K562 (cell line): ENCODE results near the gene NCOA4. TPM values are rescaled to one million over a fixed set of nuclear protein-coding genes. Genes with fewer than 3 reads are reported as not detected.

ENCODE experiments used
- BCLAF1 ChIP-seq, 2 experiments: fragments of 450-650 bp in 1 of 2; IDR thresholded peaks; 2 replicates each; pipeline ENCODE4 v1.6.1; 2011 to 2017; ENCODE audit warnings: low read depth in 2 of 2, antibody characterized with exemption in 1 of 2, borderline replicate concordance in 1 of 2, low read length in 1 of 2, mild to moderate bottlenecking in 1 of 2, mixed read lengths in 1 of 2; ENCODE audit not compliant: control insufficient read depth in 1 of 2
- CBX2 ChIP-seq: fragments of 200-600 bp; sonication (generic); IDR thresholded peaks from one replicate; pipeline ENCODE4 v1.6.1; 2012; ENCODE audit warnings: mild to moderate bottlenecking, low read length, inconsistent platforms; ENCODE audit not compliant: insufficient read depth, poor library complexity, severe bottlenecking
- CCAR2 ChIP-seq: fragments of 200-400 bp; formaldehyde crosslinking; IDR thresholded peaks from 2 replicates; pipeline ENCODE4 v1.6.1; 2017; ENCODE audit warnings: mild to moderate bottlenecking, low read depth, low read length
- CLOCK ChIP-seq: fragments of 250-450 bp; sonication (Bioruptor Pico); IDR thresholded peaks from 2 replicates; pipeline ENCODE4 v1.4.0; 2020; ENCODE audit warnings: mild to moderate bottlenecking, moderate library complexity, borderline replicate concordance
- CTBP1 ChIP-seq: fragments of 450-650 bp; IDR thresholded peaks from 2 replicates; pipeline ENCODE4 v1.6.1; 2016; ENCODE audit warnings: borderline replicate concordance
- DDX20 ChIP-seq: fragments of 450-650 bp; IDR thresholded peaks from 2 replicates; pipeline ENCODE4 v1.6.1; 2016; ENCODE audit warnings: missing genetic modification characterization, low read depth, mild to moderate bottlenecking, missing compliant biosample characterization, moderate library complexity
- MLLT1 ChIP-seq, 2 experiments: fragments of 450-650 bp; IDR thresholded peaks; 2 replicates each; pipeline ENCODE4 v1.6.1; 2016
- NEUROD1 ChIP-seq: fragments of 150-350 bp; IDR thresholded peaks from 2 replicates; pipeline ENCODE4 v1.6.1; 2014; ENCODE audit warnings: borderline replicate concordance, low read length, low read depth; ENCODE audit not compliant: partially characterized antibody
- NFIX ChIP-seq: fragments of 250-450 bp; sonication (Bioruptor Pico); IDR thresholded peaks from 2 replicates; pipeline ENCODE4 v1.4.0; 2020; ENCODE audit warnings: low read depth, mild to moderate bottlenecking, moderate library complexity
- PRPF4 ChIP-seq: fragments of 200-400 bp; formaldehyde crosslinking; IDR thresholded peaks from one replicate; pipeline ENCODE4 v1.6.1; 2017; ENCODE audit warnings: low read length, low read depth, mild to moderate bottlenecking; ENCODE audit not compliant: insufficient read depth, poor library complexity, severe bottlenecking
- SRSF7 ChIP-seq: fragments of 200-400 bp; formaldehyde crosslinking; optimal IDR thresholded peaks from 2 replicates; pipeline ENCODE3; 2017; ENCODE audit warnings: mild to moderate bottlenecking, low read depth, low read length
- TBP ChIP-seq: optimal IDR thresholded peaks from 2 replicates; pipeline ENCODE3; 2011; ENCODE audit warnings: low read depth, low read length, improper control_type of control experiment
- THRB ChIP-seq: fragments of 450-650 bp; formaldehyde crosslinking; conservative IDR thresholded peaks from 2 replicates; pipeline ENCODE4 v1.4.0; 2022; ENCODE audit warnings: mild to moderate bottlenecking, missing genetic modification characterization
- XRCC5 ChIP-seq: fragments of 200-400 bp; formaldehyde crosslinking; IDR thresholded peaks from 2 replicates; pipeline ENCODE4 v1.6.1; 2017; ENCODE audit warnings: low read depth, mild to moderate bottlenecking, low read length
- ZNF512 ChIP-seq: IDR thresholded peaks from 2 replicates; pipeline ENCODE4 v1.6.1; 2016; ENCODE audit warnings: missing genetic modification characterization, missing compliant biosample characterization
- polyA plus RNA-seq, 8 experiments: library from polyadenylated mRNA; depleted of rRNA in 4 of 8; stranded (reverse) in 5 of 8; unstranded in 3 of 8; fragments of >200 nt; fragmentation: Nextera tagmentation in 2 of 8; fragmentation: Illumina TruSeq in 1 of 8; extraction: Ambion mirVana in 2 of 8; extraction: Trizol in 1 of 8; gene quantifications; 2 replicates each; pipeline versions ENCODE4 v1.2.1 to v1.2.3, GENCODE V29; 2011 to 2014; ENCODE audit warnings: inconsistent platforms in 1 of 8, missing spikeins in 1 of 8
- total RNA-seq, 7 experiments: library from RNA; depleted of rRNA in 6 of 7; stranded (reverse); fragments of >200 nt in 6 of 7; fragmentation: Illumina TruSeq in 2 of 7; extraction: Trizol in 2 of 7; gene quantifications; 2 replicates each; pipeline versions ENCODE4 v1.2.1 to v1.2.3, GENCODE V29; 2011 to 2021; ENCODE audit warnings: low replicate concordance in 1 of 7

Gene NCOA4
- total and polyA plus RNA-seq, 9 of the 15 experiments (the other 6 are each of a cell fraction or from before 2014, with no cell fraction given), result 89.8 to 283 (median 181) TPM

GRCh38 chr10:46031648-46032532, 1.5 kb upstream of the NCOA4 start (continued):
- TF ChIP-seq ZNF512 (tag) (no peak), CBX2 (no peak), DDX20 (tag) (no peak), CLOCK (CRISPR knock-in tag) (no peak), SRSF7 (no peak), NFIX (CRISPR knock-in tag) (no peak), THRB (CRISPR knock-in tag) (no peak), CTBP1 (no peak; the same call in 1 of the 2 replicates), CCAR2 (no peak), NEUROD1 (no peak), XRCC5 (no peak), MLLT1 (IDR thresholded peaks at IDR 0.05) (no peak), TBP (no peak), BCLAF1 (IDR thresholded peaks at IDR 0.05; ENCODE audit: borderline replicate concordance in 1 of 2, control insufficient read depth in 1 of 2, low read depth in 2 of 2, low read length in 1 of 2) (no peak), PRPF4 (no peak)
